T-helper 2 cell treated with Interferon-gamma antibody and Interleukin-4, amounts not matched to agents 100 ng/mL and 5 ng/mL, for 36 hours (primary cell): ENCODE data around the gene IL10RA. TPM values are rescaled to one million over a fixed set of nuclear protein-coding genes. Genes with fewer than 3 reads are reported as not detected.

Experiments used
- intact Hi-C: fragments of 100-400 bp; cut with micrococcal nuclease; formaldehyde crosslinking; loops from one replicate; pipeline ENCODE4 v1.15.1; 2023
- total RNA-seq: library from RNA; stranded (reverse); gene quantifications from 2 replicates; pipeline ENCODE4 v1.2.3, GENCODE V29; 2022

The IL10RA gene
- total RNA-seq, 1 donor from 2014 or later, result 364 TPM

GRCh38 chr11:117989351-117990102 lies 3.3 kb downstream of the IL10RA start:
- intact Hi-C loops, result loop anchor here (5.0 kb wide), 1 partner anchor 147 kb away; no protein-coding TSS in a partner anchor

GRCh38 chr11:117992136-117992535 lies 5.9 kb downstream of the IL10RA start:
- intact Hi-C loops, result no loop called here

DNA sequence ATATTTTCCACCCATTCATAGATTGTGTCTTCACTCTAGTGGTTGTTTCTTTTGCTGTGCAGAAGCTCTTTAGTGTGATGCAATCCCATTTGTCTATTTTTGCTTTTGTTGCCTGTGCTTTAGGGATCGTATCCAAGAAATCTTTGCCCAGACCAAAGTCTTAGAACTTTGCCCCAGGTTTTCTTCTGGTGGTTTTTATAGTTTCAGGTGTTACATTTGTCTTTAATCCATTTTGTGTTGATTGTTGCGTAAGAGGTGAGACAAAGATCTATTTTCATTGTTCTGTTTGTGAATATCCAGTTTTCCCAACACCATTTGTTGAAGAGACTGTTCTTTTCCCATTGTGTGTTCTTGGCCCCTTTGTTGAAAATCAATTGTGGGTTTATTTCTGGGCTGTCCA lies 6.4 kb downstream of the IL10RA start:
- intact Hi-C loops, result no loop called here

DNA sequence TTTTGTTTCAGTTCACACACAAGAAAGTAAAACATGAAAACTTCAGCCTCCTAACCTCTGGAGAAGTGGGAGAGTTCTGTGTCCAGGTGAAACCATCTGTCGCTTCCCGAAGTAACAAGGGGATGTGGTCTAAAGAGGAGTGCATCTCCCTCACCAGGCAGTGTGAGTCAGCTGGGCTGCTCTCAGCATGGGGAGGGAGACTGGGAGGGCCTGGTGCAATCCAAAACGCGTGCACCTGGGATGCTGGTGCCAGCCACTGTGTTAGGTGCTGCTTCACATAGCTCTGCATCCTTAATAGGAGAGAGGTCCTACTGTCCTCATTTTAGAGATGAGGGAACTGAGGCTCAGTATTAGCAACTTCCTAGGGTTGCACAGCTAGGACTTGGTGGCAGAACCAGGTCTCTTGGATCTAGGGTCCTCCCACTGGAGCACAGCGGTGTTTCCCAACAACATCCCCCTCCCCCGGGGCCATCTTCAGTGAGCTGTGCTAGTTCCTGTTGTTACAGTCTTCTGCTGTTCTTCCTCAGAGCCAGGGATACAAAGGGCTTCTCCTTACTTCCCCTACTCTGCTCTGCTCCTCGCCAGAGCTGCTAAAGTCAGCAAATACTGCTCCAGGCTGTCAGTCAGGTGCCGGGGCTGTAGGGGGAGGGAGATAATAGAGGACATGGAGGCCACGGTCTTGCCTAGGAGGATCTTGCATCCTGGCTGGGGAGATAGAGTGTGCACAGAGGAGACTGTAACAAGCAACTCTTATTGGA lies 8.0 kb downstream of the IL10RA start:
- intact Hi-C loops, result no loop called here

- intact Hi-C loops, result no loop called here
Measured at GRCh38 chr11:117995472-117995871, 9.3 kb downstream of the IL10RA start.

- intact Hi-C loops, result no loop called here
Measured at GRCh38 chr11:117996058-117996457, 9.9 kb downstream of the IL10RA start.

GRCh38 chr11:117997406-117997805 lies 11.2 kb downstream of the IL10RA start:
- intact Hi-C loops, result no loop called here

DNA sequence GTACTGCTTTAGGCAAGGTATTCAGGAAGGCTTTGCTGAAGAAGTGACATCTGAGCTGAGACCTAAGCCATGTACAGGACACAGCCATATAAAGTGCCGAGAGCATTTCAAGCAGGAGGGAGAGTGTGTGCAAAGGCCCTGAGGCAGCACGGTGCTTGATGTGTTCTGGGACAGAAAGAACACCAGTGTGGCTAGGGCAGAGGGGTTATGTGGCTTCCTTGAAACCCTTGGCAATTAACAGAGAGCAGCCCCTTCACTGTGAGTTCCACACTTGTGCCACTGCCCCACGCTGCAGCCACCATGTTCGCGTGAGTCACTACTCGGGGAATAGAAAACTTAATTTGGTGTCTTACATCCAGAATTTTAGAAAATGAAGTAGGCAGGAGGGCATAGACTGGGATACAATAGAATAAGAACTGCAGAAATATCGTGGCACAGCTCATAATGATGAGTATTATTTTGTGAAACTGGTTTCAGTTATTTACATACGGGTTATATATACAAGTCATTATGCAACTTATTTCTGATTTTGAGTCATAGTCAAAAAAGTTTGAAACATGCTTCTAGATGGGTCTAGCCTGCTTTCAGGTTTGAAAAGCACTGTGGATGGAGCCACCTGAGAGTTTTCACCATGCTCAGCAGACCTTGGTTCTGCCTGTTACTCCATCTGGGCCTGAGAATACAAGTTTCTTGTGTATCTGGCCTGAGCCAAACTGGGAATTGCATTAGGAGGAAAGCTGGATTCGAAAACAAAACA lies 11.8 kb downstream of the IL10RA start:
- intact Hi-C loops, result no loop called here

GRCh38 chr11:117998664-117999353 lies 12.6 kb downstream of the IL10RA start:
- intact Hi-C loops, result no loop called here

DNA sequence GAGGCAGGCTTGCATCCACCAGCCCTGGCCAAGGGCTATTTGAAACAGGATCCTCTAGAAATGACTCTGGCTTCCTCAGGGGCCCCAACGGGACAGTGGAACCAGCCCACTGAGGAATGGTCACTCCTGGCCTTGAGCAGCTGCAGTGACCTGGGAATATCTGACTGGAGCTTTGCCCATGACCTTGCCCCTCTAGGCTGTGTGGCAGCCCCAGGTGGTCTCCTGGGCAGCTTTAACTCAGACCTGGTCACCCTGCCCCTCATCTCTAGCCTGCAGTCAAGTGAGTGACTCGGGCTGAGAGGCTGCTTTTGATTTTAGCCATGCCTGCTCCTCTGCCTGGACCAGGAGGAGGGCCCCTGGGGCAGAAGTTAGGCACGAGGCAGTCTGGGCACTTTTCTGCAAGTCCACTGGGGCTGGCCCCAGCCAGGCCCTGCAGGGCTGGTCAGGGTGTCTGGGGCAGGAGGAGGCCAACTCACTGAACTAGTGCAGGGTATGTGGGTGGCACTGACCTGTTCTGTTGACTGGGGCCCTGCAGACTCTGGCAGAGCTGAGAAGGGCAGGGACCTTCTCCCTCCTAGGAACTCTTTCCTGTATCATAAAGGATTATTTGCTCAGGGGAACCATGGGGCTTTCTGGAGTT lies 13.3 kb downstream of the IL10RA start:
- intact Hi-C loops, result no loop called here

- intact Hi-C loops, result loop anchor here (5.0 kb wide), 1 partner anchor 202 kb away; no protein-coding TSS in a partner anchor
Measured at GRCh38 chr11:118000067-118000849, 14.1 kb downstream of the IL10RA start.

DNA sequence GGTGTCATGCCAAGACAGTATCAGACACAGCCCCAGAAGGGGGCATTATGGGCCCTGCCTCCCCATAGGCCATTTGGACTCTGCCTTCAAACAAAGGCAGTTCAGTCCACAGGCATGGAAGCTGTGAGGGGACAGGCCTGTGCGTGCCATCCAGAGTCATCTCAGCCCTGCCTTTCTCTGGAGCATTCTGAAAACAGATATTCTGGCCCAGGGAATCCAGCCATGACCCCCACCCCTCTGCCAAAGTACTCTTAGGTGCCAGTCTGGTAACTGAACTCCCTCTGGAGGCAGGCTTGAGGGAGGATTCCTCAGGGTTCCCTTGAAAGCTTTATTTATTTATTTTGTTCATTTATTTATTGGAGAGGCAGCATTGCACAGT lies 14.6 kb downstream of the IL10RA start:
- intact Hi-C loops, result loop anchor here (1.0 to 5.0 kb wide), 2 partner anchors 50 to 201 kb away; no protein-coding TSS in a partner anchor

GRCh38 chr11:118001494-118001971 lies 15.3 kb downstream of the IL10RA start:
- intact Hi-C loops, result loop anchor here (1.0 to 5.0 kb wide), 2 partner anchors 50 to 201 kb away; no protein-coding TSS in a partner anchor

DNA sequence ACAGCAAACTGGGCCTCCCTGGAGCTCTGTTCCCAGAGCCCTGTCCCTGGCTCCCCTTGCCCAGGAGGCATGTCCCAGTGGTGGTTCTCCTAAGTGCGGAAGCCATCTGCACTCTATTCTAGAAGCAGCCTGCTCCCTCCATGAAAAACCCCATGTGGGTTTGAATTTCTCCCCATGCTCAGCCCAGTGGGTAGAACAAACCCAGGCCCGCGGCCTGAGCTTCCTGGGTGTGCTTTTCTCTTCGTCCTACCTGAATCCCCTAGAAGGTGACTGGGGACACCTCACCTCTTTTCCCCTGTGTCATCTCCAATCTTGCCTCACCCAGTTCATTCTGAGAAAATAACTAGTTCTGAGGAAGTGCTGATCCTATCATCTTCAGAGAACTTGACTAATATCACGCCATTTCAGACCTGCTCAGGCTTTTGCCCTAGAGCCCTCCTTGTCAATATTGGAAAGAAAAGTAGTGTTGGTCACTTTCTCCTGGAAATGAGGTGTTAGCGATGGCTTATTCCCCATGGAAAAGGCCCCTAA lies 15.9 kb downstream of the IL10RA start:
- intact Hi-C loops, result loop anchor here (1.0 to 5.0 kb wide), 6 partner anchors 16 to 341 kb away; partner anchors contain the start of genes CD3D and IL10RA

- intact Hi-C loops, result loop anchor here (1.0 to 5.0 kb wide), 8 partner anchors 9 to 340 kb away; partner anchors contain the start of genes CD3D and IL10RA
Measured at GRCh38 chr11:118002541-118003423, 16.6 kb downstream of the IL10RA start.

DNA sequence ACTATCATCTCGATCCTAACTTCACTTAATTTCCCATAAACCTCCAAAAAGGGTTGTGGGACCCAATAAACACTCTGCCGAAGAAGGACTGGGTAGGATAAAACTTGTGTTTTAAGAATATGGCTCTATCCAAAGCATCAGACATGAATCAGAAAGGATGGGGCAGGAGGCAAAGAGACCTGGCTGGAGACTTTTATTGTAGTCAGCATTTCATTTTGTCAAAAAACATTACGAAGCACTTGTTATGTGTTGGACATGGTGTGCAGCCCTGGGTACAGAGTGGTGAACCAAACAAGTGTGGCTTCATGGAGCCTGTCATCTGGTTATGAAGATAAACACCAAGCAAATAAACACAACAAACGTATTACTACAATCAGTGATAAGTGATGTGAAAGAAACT lies 17.3 kb downstream of the IL10RA start:
- intact Hi-C loops, result loop anchor here (1.0 to 5.0 kb wide), 5 partner anchors 8 to 339 kb away; partner anchors contain the start of gene CD3D

DNA sequence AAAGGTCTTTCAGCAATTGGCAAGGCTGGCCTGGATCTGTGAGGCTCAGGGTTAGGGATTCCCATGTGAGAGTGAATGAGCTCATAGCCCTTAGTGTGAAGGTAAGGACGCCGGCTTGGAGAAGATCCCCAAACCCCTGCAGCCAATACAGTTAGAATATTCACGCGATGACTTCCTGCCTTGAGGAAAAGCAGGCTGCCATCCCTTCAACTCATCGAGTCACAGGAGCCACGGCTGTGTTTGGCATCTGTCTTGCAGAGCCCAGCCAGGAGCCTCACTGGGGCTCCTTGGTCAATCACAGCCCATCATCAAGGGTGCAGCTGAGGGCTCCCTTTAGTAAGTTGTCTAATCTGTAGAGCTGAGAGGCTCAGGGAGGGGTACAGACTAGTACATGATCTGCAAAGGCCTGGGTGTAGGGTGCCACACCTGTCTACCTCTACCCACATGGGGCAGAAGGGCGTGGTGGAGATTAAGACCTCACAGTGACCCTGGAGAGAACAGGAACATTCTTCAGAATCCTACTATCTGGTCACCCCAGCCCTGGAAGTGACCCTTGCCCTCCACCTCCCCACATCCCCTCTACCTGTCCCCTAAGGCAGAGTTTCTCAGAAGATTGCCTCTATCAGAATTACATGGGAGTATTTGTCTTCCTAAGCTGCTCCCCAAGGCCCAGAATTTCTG lies 18.5 kb downstream of the IL10RA start:
- intact Hi-C loops, result loop anchor here (5.0 kb wide), 1 partner anchor 198 kb away; no protein-coding TSS in a partner anchor
